Sigmoid colon (tissue), 4 donors: Measurements from ENCODE around the gene TMEM59.

Experiments
- CTCF ChIP-seq, 4 experiments: fragments of 450-650 bp in 3 of 4; fragments of 200-600 bp in 1 of 4; IDR thresholded peaks; one replicate each; pipeline ENCODE4 v1.5.1; 2016 to 2019; ENCODE audit warnings: antibody characterized with exemption in 4 of 4, mild to moderate bottlenecking in 3 of 4, moderate library complexity in 2 of 4
- EP300 ChIP-seq, 4 donors: sonication (generic); formaldehyde crosslinking; IDR thresholded peaks; one replicate each; pipeline ENCODE4 v1.6.1; 2017; ENCODE audit warnings: antibody characterized with exemption in 4 of 4
- POLR2A ChIP-seq, 2 donors: fragments of 450-650 bp; IDR thresholded peaks; one replicate each; pipeline ENCODE4 v1.6.1; 2016; ENCODE audit warnings: antibody characterized with exemption in 2 of 2, mild to moderate bottlenecking in 2 of 2, moderate library complexity in 2 of 2

DNA sequence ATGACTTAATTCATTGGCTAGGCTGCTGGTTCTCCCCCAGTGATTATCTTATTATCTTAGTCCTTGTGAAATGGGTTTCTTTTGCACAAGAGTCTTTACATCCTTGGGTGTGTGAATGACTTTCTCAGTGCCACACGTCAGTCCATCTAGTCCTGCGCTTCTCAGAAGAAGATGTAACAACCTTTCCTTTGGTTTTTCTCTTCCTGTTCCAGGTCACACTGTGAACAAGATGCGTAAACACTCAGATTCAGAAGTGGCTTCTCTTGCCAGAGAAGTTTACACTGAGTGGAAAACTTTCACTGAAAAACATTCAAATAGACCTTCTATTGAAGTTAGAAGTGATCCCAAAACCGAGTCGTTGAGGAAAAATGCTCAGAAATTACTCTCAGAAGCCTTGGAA is 35.4 kb upstream of the TMEM59 start:
- TF ChIP-seq CTCF (IDR thresholded peaks at IDR 0.05) (no peak), POLR2A (IDR thresholded peaks at IDR 0.05) (no peak), EP300 (IDR thresholded peaks at IDR 0.05) (no peak)
